Measurements from ENCODE around the gene HK3.

The HK3 gene

DNA sequence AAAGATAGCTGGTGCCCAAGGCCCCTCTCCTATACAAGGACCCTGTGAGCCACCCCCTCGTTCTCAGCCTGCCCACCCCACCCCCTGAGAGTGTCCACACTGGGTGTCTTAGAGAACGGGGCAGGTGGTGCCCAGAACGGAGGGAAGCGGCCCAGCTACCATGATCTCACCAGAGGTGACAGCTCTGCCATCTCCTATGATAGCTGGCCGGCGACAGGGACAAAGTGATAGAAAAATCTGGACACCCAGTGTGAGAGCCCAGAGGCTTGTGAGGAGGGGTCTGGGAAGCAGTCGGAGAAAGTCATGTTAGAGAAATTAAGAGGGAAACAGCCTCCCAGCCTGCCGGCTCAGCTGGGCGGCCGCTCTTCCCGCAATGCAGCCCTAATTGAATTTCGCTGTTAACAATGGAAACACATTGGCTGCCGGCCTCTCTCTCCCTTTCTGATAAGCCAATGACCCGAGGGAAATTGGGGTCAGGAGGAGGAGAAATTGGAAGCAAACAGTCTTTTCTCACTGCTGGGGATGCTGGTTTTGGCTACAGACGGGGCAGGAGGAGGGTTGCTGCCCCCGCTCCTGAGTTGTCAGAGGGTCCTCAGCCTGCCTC lies 32.3 kb downstream of the HK3 start:
- no peak overlapping the region for H3K4me3 ChIP-seq (ENCODE audit: low read depth, low read length)
- TF ChIP-seq, protein P1, sequence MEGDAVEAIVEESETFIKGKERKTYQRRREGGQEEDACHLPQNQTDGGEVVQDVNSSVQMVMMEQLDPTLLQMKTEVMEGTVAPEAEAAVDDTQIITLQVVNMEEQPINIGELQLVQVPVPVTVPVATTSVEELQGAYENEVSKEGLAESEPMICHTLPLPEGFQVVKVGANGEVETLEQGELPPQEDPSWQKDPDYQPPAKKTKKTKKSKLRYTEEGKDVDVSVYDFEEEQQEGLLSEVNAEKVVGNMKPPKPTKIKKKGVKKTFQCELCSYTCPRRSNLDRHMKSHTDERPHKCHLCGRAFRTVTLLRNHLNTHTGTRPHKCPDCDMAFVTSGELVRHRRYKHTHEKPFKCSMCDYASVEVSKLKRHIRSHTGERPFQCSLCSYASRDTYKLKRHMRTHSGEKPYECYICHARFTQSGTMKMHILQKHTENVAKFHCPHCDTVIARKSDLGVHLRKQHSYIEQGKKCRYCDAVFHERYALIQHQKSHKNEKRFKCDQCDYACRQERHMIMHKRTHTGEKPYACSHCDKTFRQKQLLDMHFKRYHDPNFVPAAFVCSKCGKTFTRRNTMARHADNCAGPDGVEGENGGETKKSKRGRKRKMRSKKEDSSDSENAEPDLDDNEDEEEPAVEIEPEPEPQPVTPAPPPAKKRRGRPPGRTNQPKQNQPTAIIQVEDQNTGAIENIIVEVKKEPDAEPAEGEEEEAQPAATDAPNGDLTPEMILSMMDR (IDR thresholded peaks at IDR 0.05; ENCODE audit: low read depth, low read length) = no peak

GRCh38 chr5:176865964-176866363 lies 33.2 kb downstream of the HK3 start:
- TF ChIP-seq, protein P1 (IDR thresholded peaks at IDR 0.05; ENCODE audit: low read depth, low read length) = no peak
- no peak overlapping the region for H3K4me3 ChIP-seq (ENCODE audit: low read depth, low read length)

GRCh38 chr5:176864755-176865154 lies 34.4 kb downstream of the HK3 start:
- TF ChIP-seq, protein P1 (IDR thresholded peaks at IDR 0.05; ENCODE audit: low read depth, low read length) = no peak
- H3K4me3 ChIP-seq (ENCODE audit: low read depth, low read length) = no peak overlapping the region

DNA sequence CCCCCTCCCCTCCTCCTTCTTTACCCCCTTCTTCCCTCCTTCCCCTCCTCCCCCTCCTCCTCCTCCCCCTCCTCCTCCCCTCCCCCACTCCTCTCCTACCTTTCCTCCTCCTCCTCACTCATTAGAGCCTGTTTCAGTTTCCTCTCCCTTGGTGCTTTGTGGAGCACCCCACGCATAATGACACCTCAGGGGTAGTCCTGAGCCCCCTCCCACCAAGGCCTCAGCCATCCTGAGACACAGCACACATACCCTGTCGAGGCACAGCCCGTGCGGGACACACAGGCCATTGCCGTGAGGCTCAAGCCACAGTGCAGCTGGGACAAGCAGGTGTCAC lies 35.4 kb downstream of the HK3 start:
- H3K4me3 ChIP-seq (ENCODE audit: low read depth, low read length) = no peak overlapping the region
- TF ChIP-seq, protein P1 (IDR thresholded peaks at IDR 0.05; ENCODE audit: low read depth, low read length) = no peak

- TF ChIP-seq, protein P1 (IDR thresholded peaks at IDR 0.05; ENCODE audit: low read depth, low read length) = no peak
Observed at GRCh38 chr5:176863041-176863764, 35.9 kb downstream of the HK3 start.

DNA sequence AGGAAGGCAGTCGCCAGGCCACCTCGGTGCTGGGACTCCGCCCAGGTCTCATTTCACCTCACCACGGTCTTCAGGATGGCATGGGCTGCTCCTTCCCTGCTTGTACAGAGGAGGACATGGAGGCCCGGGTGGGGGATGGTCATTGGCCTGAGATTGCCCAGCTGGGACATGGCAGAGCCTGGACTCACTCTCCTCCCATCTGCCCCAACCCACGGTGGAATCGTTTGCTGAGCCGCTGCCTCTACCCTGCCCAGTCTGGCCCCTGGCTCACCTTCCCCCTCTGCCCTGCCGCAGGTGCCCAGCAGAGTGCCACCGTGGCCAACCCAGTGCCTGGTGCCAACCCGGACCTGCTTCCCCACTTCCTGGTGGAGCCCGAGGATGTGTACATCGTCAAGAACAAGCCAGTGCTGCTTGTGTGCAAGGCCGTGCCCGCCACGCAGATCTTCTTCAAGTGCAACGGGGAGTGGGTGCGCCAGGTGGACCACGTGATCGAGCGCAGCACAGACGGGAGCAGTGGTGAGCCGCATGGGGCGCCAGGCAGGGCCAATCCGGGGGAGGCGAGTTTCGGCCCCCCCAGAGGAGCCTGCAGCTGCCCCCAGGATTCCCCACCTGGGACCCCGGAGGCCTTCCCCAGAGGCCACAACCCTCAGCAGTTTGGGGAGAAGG lies 36.7 kb downstream of the HK3 start:
- no peak overlapping the region for H3K4me3 ChIP-seq (ENCODE audit: low read depth, low read length)
- TF ChIP-seq, protein P1 (IDR thresholded peaks at IDR 0.05; ENCODE audit: low read depth, low read length) = no peak

More at GRCh38 chr5:176863041-176863764, 35.9 kb downstream of the HK3 start:
- no peak overlapping the region for H3K4me3 ChIP-seq (ENCODE audit: low read depth, low read length)

- TF ChIP-seq, protein P1 (IDR thresholded peaks at IDR 0.05; ENCODE audit: low read depth, low read length) = no peak
- no peak overlapping the region for H3K4me3 ChIP-seq (ENCODE audit: low read depth, low read length)
Observed at GRCh38 chr5:176861276-176861675, 37.9 kb downstream of the HK3 start.

Measured in WI38 (cell line).